ENCODE measurements around the gene CDHR5. TPM values are rescaled to one million over a fixed set of nuclear protein-coding genes. Genes with fewer than 3 reads are reported as not detected.

Gene CDHR5
- total RNA-seq, 1 donor from 2014 or later, result not detected

- TF ChIP-seq CTCF (IDR thresholded peaks at IDR 0.05; ENCODE audit: partially characterized antibody, unreplicated experiment), result no peak
- H3K36me3 Mint-ChIP-seq (ENCODE audit: unreplicated experiment), result peaks cover 5% of the 10 kb centered on the region
- peaks cover 3% of the 10 kb centered on the region for H3K9me3 Mint-ChIP-seq (ENCODE audit: unreplicated experiment)
- H3K27ac Mint-ChIP-seq (ENCODE audit: unreplicated experiment), result no peak overlapping the region
- H3K4me1 Mint-ChIP-seq (ENCODE audit: low read depth, unreplicated experiment), result peaks cover 5% of the 10 kb centered on the region
- DNase-seq, result no peak
- no peak overlapping the region for H3K4me3 Mint-ChIP-seq (ENCODE audit: unreplicated experiment)
- peaks cover 10% of the 10 kb centered on the region for H3K27me3 Mint-ChIP-seq (ENCODE audit: unreplicated experiment)
Measured at GRCh38 chr11:623349-623869, 1.3 kb downstream of the CDHR5 start.

- no peaks in the 10 kb centered on the region for H3K36me3 Mint-ChIP-seq (ENCODE audit: unreplicated experiment)
- no peak for DNase-seq
- H3K4me3 Mint-ChIP-seq (ENCODE audit: unreplicated experiment), result no peak overlapping the region
- no peak overlapping the region for H3K27ac Mint-ChIP-seq (ENCODE audit: unreplicated experiment)
- peaks cover 7% of the 10 kb centered on the region for H3K27me3 Mint-ChIP-seq (ENCODE audit: unreplicated experiment)
- no peaks in the 10 kb centered on the region for H3K9me3 Mint-ChIP-seq (ENCODE audit: unreplicated experiment)
- H3K4me1 Mint-ChIP-seq (ENCODE audit: low read depth, unreplicated experiment), result no peaks in the 10 kb centered on the region
- no peak for TF ChIP-seq CTCF (IDR thresholded peaks at IDR 0.05; ENCODE audit: partially characterized antibody, unreplicated experiment)
Measured at GRCh38 chr11:621838-622237, 2.9 kb downstream of the CDHR5 start.

GRCh38 chr11:620935-621814 is 3.6 kb downstream of the CDHR5 start:
- Mint-ChIP-seq H3K4me3 (ENCODE audit: unreplicated experiment) (no peak overlapping the region), H3K27ac (ENCODE audit: unreplicated experiment) (no peak overlapping the region), H3K36me3 (ENCODE audit: unreplicated experiment) (no peaks in the 10 kb centered on the region), H3K27me3 (ENCODE audit: unreplicated experiment) (peaks cover 7% of the 10 kb centered on the region), H3K9me3 (ENCODE audit: unreplicated experiment) (no peaks in the 10 kb centered on the region), H3K4me1 (ENCODE audit: low read depth, unreplicated experiment) (no peaks in the 10 kb centered on the region)
- DNase-seq, result no peak
- no peak for TF ChIP-seq CTCF (IDR thresholded peaks at IDR 0.05; ENCODE audit: partially characterized antibody, unreplicated experiment)

GRCh38 chr11:620201-620600 is 4.6 kb downstream of the CDHR5 start:
- Mint-ChIP-seq H3K9me3 (ENCODE audit: unreplicated experiment) (no peaks in the 10 kb centered on the region), H3K27ac (ENCODE audit: unreplicated experiment) (no peak overlapping the region), H3K36me3 (ENCODE audit: unreplicated experiment) (no peaks in the 10 kb centered on the region), H3K4me3 (ENCODE audit: unreplicated experiment) (no peak overlapping the region), H3K4me1 (ENCODE audit: low read depth, unreplicated experiment) (no peaks in the 10 kb centered on the region), H3K27me3 (ENCODE audit: unreplicated experiment) (peaks cover 7% of the 10 kb centered on the region)
- TF ChIP-seq CTCF (IDR thresholded peaks at IDR 0.05; ENCODE audit: partially characterized antibody, unreplicated experiment), result no peak
- DNase-seq, result no peak

GRCh38 chr11:619628-620050 is 5.1 kb downstream of the CDHR5 start:
- Mint-ChIP-seq H3K4me1 (ENCODE audit: low read depth, unreplicated experiment) (no peaks in the 10 kb centered on the region), H3K4me3 (ENCODE audit: unreplicated experiment) (no peak overlapping the region), H3K27ac (ENCODE audit: unreplicated experiment) (no peak overlapping the region), H3K27me3 (ENCODE audit: unreplicated experiment) (peaks cover 8% of the 10 kb centered on the region), H3K36me3 (ENCODE audit: unreplicated experiment) (no peaks in the 10 kb centered on the region), H3K9me3 (ENCODE audit: unreplicated experiment) (no peaks in the 10 kb centered on the region)
- no peak for DNase-seq
- no peak for TF ChIP-seq CTCF (IDR thresholded peaks at IDR 0.05; ENCODE audit: partially characterized antibody, unreplicated experiment)

Measured in glutamatergic neuron (in vitro differentiated cells).